DMS53 treated with DMSO at 0.1 percent for 48 hours (cell line): ENCODE results near the gene ILK.

Experiments
- DNase-seq: peaks from one replicate; lab custom pipeline; 2025; ENCODE audit not compliant: unreplicated experiment; lab: John Stamatoyannopoulos, UW

ILK gene

GRCh38 chr11:6604790-6605189 lies 1.2 kb downstream of the ILK start:
- no peak for DNase-seq

- DNase-seq, result peak; percentile 71
These were observed 3.1 kb downstream of the ILK start for GRCh38 chr11:6606471-6607189.

- DNase-seq, result no peak
These were observed 3.7 kb downstream of the ILK start for GRCh38 chr11:6607190-6607795.

- DNase-seq, result no peak
These were observed 4.4 kb downstream of the ILK start for GRCh38 chr11:6608011-6608410.

GRCh38 chr11:6608726-6609501 lies 5.3 kb downstream of the ILK start:
- no peak for DNase-seq

- no peak for DNase-seq
These were observed 6.0 kb downstream of the ILK start for GRCh38 chr11:6609502-6610015.

GRCh38 chr11:6610591-6610990 lies 7.0 kb downstream of the ILK start:
- DNase-seq, result no peak

GRCh38 chr11:6611092-6611962 lies 7.8 kb downstream of the ILK start:
- no peak for DNase-seq

- no peak for DNase-seq
These were observed 8.3 kb downstream of the ILK start for GRCh38 chr11:6611963-6612212.

GRCh38 chr11:6612213-6613041 lies 8.9 kb downstream of the ILK start, which contains the start of gene TAF10:
TAF10 (minus strand) TSS chr11:6612216; CDS start chr11:6612189, 27 bp downstream.
- peak; percentile 97 for DNase-seq

- DNase-seq, result no peak
These were observed 9.9 kb downstream of the ILK start for GRCh38 chr11:6613496-6613895.

- DNase-seq, result no peak
These were observed 10.9 kb downstream of the ILK start for GRCh38 chr11:6614446-6614845.

- DNase-seq, result no peak
These were observed 11.5 kb downstream of the ILK start for GRCh38 chr11:6615046-6615445.

- no peak for DNase-seq
These were observed 12.5 kb downstream of the ILK start for GRCh38 chr11:6615882-6616585.

GRCh38 chr11:6616596-6617250 lies 13.1 kb downstream of the ILK start:
- no peak for DNase-seq

- DNase-seq, result no peak
These were observed 13.8 kb downstream of the ILK start for GRCh38 chr11:6617315-6617781.

- DNase-seq, result no peak
These were observed 14.8 kb downstream of the ILK start for GRCh38 chr11:6618117-6619003.
